Calu3 (cell line): ENCODE data around the gene TIGD2. TPM values are rescaled to one million over a fixed set of nuclear protein-coding genes. Genes with fewer than 3 reads are reported as not detected.

ENCODE experiments used
- BruUV-seq: library from RNA; stranded (reverse); fragments of 400-500 nt; replicated peaks from 2 replicates; lab custom pipeline; 2021; lab: Mats Ljungman, UMichigan
- CTCF ChIA-PET: fragments of 300-600 bp; sonication (Branson Sonifier 250); formaldehyde crosslinking; loops from one replicate; lab custom pipeline; 2022; ENCODE audit warnings: antibody characterized with exemption; lab: Charles Lee
- DNase-seq: peaks from one replicate; pipeline ENCODE4 v3.0.0; 2022
- H3K27ac Mint-ChIP-seq: one replicate; pipeline ENCODE4 v1.8.0; 2022; ENCODE audit warnings: mixed read lengths; ENCODE audit not compliant: unreplicated experiment
- H3K27me3 Mint-ChIP-seq: one replicate; pipeline ENCODE4 v1.8.0; 2022; ENCODE audit warnings: mixed read lengths; ENCODE audit not compliant: unreplicated experiment
- H3K36me3 Mint-ChIP-seq: one replicate; pipeline ENCODE4 v1.8.0; 2022; ENCODE audit warnings: mild to moderate bottlenecking, moderate library complexity, mixed read lengths; ENCODE audit not compliant: insufficient read depth, unreplicated experiment
- H3K4me1 Mint-ChIP-seq: one replicate; pipeline ENCODE4 v1.8.0; 2022; ENCODE audit warnings: mild to moderate bottlenecking, low read depth, mixed read lengths; ENCODE audit not compliant: unreplicated experiment
- H3K4me3 Mint-ChIP-seq: one replicate; pipeline ENCODE4 v1.8.0; 2022; ENCODE audit warnings: mild to moderate bottlenecking, low read depth, moderate library complexity, mixed read lengths; ENCODE audit not compliant: unreplicated experiment
- H3K9me3 Mint-ChIP-seq: one replicate; pipeline ENCODE4 v1.8.0; 2022; ENCODE audit warnings: low read depth, mixed read lengths; ENCODE audit not compliant: unreplicated experiment
- CTCF ChIP-seq: fragments of 200-600 bp; IDR thresholded peaks from one replicate; pipeline ENCODE4 v1.8.0; 2022; ENCODE audit warnings: antibody characterized with exemption; ENCODE audit not compliant: unreplicated experiment
- intact Hi-C: fragments of 100-400 bp; cut with micrococcal nuclease; formaldehyde crosslinking; loops from one replicate; pipeline ENCODE4 v1.10.0; 2022; ENCODE audit not compliant: unreplicated experiment
- total RNA-seq: library from RNA; stranded (reverse); gene quantifications from 2 replicates; pipeline ENCODE4 v1.2.3, GENCODE V29; 2022

Gene TIGD2
- total RNA-seq, 1 experiment from 2014 or later, result 11.4 TPM

- H3K4me1 Mint-ChIP-seq, result peaks cover 36% of the 10 kb centered on the region
- no peaks in the 10 kb centered on the region for H3K9me3 Mint-ChIP-seq
- peaks cover 10% of the 10 kb centered on the region for H3K36me3 Mint-ChIP-seq
- intact Hi-C loops, result no loop called here
- CTCF ChIA-PET, result no interaction called here
- DNase-seq, result no peak
- no peak overlapping the region for H3K27ac Mint-ChIP-seq
- H3K4me3 Mint-ChIP-seq, result no peak overlapping the region
- TF ChIP-seq CTCF, result no peak
- no peaks in the 10 kb centered on the region for H3K27me3 Mint-ChIP-seq
- no TSS peak for BruUV-seq
Measured at GRCh38 chr4:89117115-89117514, 5.8 kb downstream of the TIGD2 start.

- BruUV-seq, result no TSS peak
- intact Hi-C loops, result no loop called here
- DNase-seq, result no peak
- Mint-ChIP-seq H3K4me1 (peaks cover 45% of the 10 kb centered on the region), H3K27me3 (no peaks in the 10 kb centered on the region), H3K27ac (peak overlapping the region; percentile 24), H3K36me3 (peaks cover 13% of the 10 kb centered on the region), H3K9me3 (no peaks in the 10 kb centered on the region), H3K4me3 (no peak overlapping the region)
- TF ChIP-seq CTCF, result no peak
- CTCF ChIA-PET, result no interaction called here
Measured at GRCh38 chr4:89119166-89119565, 7.8 kb downstream of the TIGD2 start.

- intact Hi-C loops, result no loop called here
Measured at GRCh38 chr4:89119836-89120235, 8.5 kb downstream of the TIGD2 start.

GRCh38 chr4:89121387-89122068 is 10.2 kb downstream of the TIGD2 start:
- no TSS peak for BruUV-seq
- intact Hi-C loops, result no loop called here
- H3K4me1 Mint-ChIP-seq, result peaks cover 47% of the 10 kb centered on the region
- H3K27me3 Mint-ChIP-seq, result no peaks in the 10 kb centered on the region
- H3K4me3 Mint-ChIP-seq, result no peak overlapping the region
- no peak for TF ChIP-seq CTCF
- H3K36me3 Mint-ChIP-seq, result peaks cover 13% of the 10 kb centered on the region
- CTCF ChIA-PET, result interaction anchor here (0.6 to 1.1 kb wide), 3 partner anchors 11 to 366 kb away, joined by 3 to 4 read pairs (median 3); no protein-coding TSS in a partner anchor
- no peak for DNase-seq
- H3K27ac Mint-ChIP-seq, result peak overlapping the region; percentile 96
- no peaks in the 10 kb centered on the region for H3K9me3 Mint-ChIP-seq

More at GRCh38 chr4:89119836-89120235, 8.5 kb downstream of the TIGD2 start:
- H3K4me1 Mint-ChIP-seq, result peaks cover 52% of the 10 kb centered on the region
- H3K9me3 Mint-ChIP-seq, result no peaks in the 10 kb centered on the region
- H3K36me3 Mint-ChIP-seq, result peaks cover 13% of the 10 kb centered on the region
- TF ChIP-seq CTCF, result no peak
- no peak for DNase-seq
- BruUV-seq, result no TSS peak
- CTCF ChIA-PET, result no interaction called here
- no peaks in the 10 kb centered on the region for H3K27me3 Mint-ChIP-seq
- H3K27ac Mint-ChIP-seq, result peak overlapping the region; percentile 24
- no peak overlapping the region for H3K4me3 Mint-ChIP-seq
